Measurements from ENCODE around the gene XPO6.

Gene XPO6

DNA sequence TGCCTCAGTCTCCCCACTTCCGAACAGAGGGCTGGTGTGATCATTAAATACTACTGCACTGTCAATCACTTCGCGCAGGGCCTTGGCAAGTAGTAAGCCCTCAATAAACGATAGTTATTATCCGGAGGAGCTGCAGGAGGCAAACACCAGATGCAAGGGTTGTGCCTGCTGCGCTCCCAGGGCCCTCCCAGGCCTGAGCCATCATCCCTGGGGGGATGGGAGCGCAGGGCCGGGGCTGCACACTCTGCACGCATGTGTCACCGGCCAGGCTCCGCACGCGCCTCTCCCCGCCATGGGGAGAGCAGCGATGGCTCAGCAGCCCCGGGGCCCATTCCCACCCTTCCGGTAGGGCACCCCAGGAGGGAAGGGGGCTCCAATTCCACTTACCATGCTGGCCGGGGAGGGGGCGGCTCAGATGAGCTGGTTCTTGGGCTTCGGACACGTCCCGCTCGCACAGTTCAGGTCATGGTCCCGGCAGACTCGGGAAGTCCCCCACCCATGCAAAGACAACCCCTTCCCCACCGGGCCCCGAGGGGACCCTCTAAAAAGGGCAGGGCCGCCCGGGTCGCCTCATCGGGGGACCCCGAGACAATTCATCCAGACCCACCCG lies 681 bp downstream of the XPO6 start:
- in situ Hi-C loops (cut with HindIII; ENCODE audit: low sequenced_read_pairs): no loop called here
- peak overlapping the region; percentile 83 for H3K4me3 ChIP-seq (ENCODE audit: low read depth, low read length)
- no peak for TF ChIP-seq CTCF (IDR thresholded peaks at IDR 0.05; ENCODE audit: low read depth, low read length, missing control alignments)
- no peak for DNase-seq (ENCODE audit: low read depth)

GRCh38 chr16:28210264-28210663 lies 1.5 kb downstream of the XPO6 start:
- DNase-seq (ENCODE audit: low read depth): no peak
- no peak for TF ChIP-seq CTCF (IDR thresholded peaks at IDR 0.05; ENCODE audit: low read depth, low read length, missing control alignments)
- H3K4me3 ChIP-seq (ENCODE audit: low read depth, low read length): peak overlapping the region; percentile 83
- in situ Hi-C loops (cut with HindIII; ENCODE audit: low sequenced_read_pairs): no loop called here

- no peak overlapping the region for H3K4me3 ChIP-seq (ENCODE audit: low read depth, low read length)
- no peak for TF ChIP-seq CTCF (IDR thresholded peaks at IDR 0.05; ENCODE audit: low read depth, low read length, missing control alignments)
- no peak for DNase-seq (ENCODE audit: low read depth)
- in situ Hi-C loops (cut with HindIII; ENCODE audit: low sequenced_read_pairs): no loop called here
Observed at GRCh38 chr16:28208824-28209223, 2.9 kb downstream of the XPO6 start.

- no peak for DNase-seq (ENCODE audit: low read depth)
- no peak overlapping the region for H3K4me3 ChIP-seq (ENCODE audit: low read depth, low read length)
- no peak for TF ChIP-seq CTCF (IDR thresholded peaks at IDR 0.05; ENCODE audit: low read depth, low read length, missing control alignments)
- in situ Hi-C loops (cut with HindIII; ENCODE audit: low sequenced_read_pairs): no loop called here
Observed at GRCh38 chr16:28208131-28208530, 3.6 kb downstream of the XPO6 start.

DNA sequence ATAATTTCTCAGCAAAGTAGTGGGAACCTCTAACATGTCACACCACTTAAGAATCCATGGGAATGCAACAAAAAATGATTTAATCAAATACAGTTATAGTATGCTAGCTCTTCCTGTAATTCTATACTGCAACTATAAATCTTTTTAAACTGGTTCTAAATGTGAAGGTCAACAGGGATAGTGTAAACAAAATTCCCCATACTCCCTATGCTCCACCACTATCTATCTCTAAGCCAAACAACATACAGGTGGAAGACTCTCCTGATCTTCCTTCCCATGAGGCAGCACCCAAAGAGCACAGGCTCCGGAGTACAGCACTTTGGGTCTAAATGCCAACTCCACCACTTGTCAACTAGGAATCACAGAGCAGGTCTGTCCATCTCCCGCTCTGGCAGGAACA lies 4.4 kb downstream of the XPO6 start:
- H3K4me3 ChIP-seq (ENCODE audit: low read depth, low read length): no peak overlapping the region
- in situ Hi-C loops (cut with HindIII; ENCODE audit: low sequenced_read_pairs): no loop called here
- TF ChIP-seq CTCF (IDR thresholded peaks at IDR 0.05; ENCODE audit: low read depth, low read length, missing control alignments): no peak
- DNase-seq (ENCODE audit: low read depth): no peak

GRCh38 chr16:28205974-28206373 lies 5.8 kb downstream of the XPO6 start:
- in situ Hi-C loops (cut with HindIII; ENCODE audit: low sequenced_read_pairs): no loop called here
- no peak overlapping the region for H3K4me3 ChIP-seq (ENCODE audit: low read depth, low read length)
- TF ChIP-seq CTCF (IDR thresholded peaks at IDR 0.05; ENCODE audit: low read depth, low read length, missing control alignments): no peak
- no peak for DNase-seq (ENCODE audit: low read depth)

Data from astrocyte of the cerebellum (primary cell).